NCI-H69 (cell line): ENCODE data around the gene CARD14.
A peak's percentile ranks its signal among the peaks of the same experiment; 100 is the strongest.
"Not testable (repeated sequence)": the region's sequence is repeated elsewhere in the genome, so short reads cannot be mapped to it uniquely, and the experiment has no call there.

Experiments used
- DNase-seq: peaks from one replicate; lab custom pipeline; 2025; lab: John Stamatoyannopoulos, UW

The CARD14 gene

GRCh38 chr17:80183581-80184422 is 14.0 kb downstream of the CARD14 start:
- DNase-seq, result peak; percentile 19

- DNase-seq, result no peak
Observed at GRCh38 chr17:80184423-80184714, 14.5 kb downstream of the CARD14 start.

GRCh38 chr17:80185968-80186367 is 16.1 kb downstream of the CARD14 start:
- DNase-seq, result no peak

GRCh38 chr17:80187090-80187489 is 17.3 kb downstream of the CARD14 start:
- DNase-seq, result no peak

- no peak for DNase-seq
Observed at GRCh38 chr17:80187515-80187941, 17.7 kb downstream of the CARD14 start.

- DNase-seq, result no peak
Observed at GRCh38 chr17:80189611-80190010, 19.8 kb downstream of the CARD14 start.

GRCh38 chr17:80190716-80191115 is 20.9 kb downstream of the CARD14 start:
- no peak for DNase-seq

GRCh38 chr17:80191192-80191591 is 21.4 kb downstream of the CARD14 start:
- no peak for DNase-seq

GRCh38 chr17:80191865-80192661 is 22.2 kb downstream of the CARD14 start:
- DNase-seq, result no peak

- no peak for DNase-seq
Observed at GRCh38 chr17:80195141-80195540, 25.3 kb downstream of the CARD14 start.

- no peak for DNase-seq
Observed at GRCh38 chr17:80195671-80196529, 26.1 kb downstream of the CARD14 start.

- no peak for DNase-seq
Observed at GRCh38 chr17:80196652-80197051, 26.8 kb downstream of the CARD14 start.

GRCh38 chr17:80198144-80198661 is 28.4 kb downstream of the CARD14 start:
- DNase-seq, result no peak

GRCh38 chr17:80199295-80199694 is 29.5 kb downstream of the CARD14 start:
- DNase-seq, result not testable (repeated sequence)

GRCh38 chr17:80201446-80201845 is 31.6 kb downstream of the CARD14 start:
- DNase-seq, result no peak

- no peak for DNase-seq
Observed at GRCh38 chr17:80202197-80202596, 32.4 kb downstream of the CARD14 start.

GRCh38 chr17:80203471-80203963 is 33.7 kb downstream of the CARD14 start:
- no peak for DNase-seq

GRCh38 chr17:80204626-80205468 is 35.0 kb downstream of the CARD14 start:
- DNase-seq, result no peak

- no peak for DNase-seq
Observed at GRCh38 chr17:80205811-80206210, 36.0 kb downstream of the CARD14 start.

- DNase-seq, result no peak
Observed at GRCh38 chr17:80208050-80208449, 38.2 kb downstream of the CARD14 start.

GRCh38 chr17:80209765-80210164 is 39.9 kb downstream of the CARD14 start:
- DNase-seq, result no peak
